ENCODE measurements around the gene IRS2.

DNA sequence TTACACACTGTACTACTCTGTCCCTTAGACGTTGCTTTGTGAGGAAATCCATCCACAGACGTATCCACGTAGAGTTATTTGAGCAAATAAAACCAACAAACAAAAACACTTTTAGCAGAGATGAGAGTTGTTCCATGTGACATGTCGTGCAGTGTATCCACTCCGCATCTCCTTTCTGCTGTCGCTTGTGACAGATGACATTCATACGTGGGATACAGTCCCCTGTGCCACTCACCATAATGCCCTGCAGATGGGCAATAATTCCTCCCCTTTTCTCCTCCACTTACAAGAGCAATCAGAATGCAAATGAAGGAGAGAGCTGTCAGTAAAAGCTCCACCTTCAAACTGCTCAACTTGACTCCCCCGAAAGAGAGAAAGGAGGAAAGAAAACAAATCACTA is 26.0 kb downstream of the IRS2 start:
- no peak for TF ChIP-seq POLR2AphosphoS5 (IDR thresholded peaks at IDR 0.05; ENCODE audit: low read depth, low read length)
- no peak for TF ChIP-seq FOXJ3 (CRISPR knock-in tag; IDR thresholded peaks at IDR 0.05)
- TF ChIP-seq, protein P1, sequence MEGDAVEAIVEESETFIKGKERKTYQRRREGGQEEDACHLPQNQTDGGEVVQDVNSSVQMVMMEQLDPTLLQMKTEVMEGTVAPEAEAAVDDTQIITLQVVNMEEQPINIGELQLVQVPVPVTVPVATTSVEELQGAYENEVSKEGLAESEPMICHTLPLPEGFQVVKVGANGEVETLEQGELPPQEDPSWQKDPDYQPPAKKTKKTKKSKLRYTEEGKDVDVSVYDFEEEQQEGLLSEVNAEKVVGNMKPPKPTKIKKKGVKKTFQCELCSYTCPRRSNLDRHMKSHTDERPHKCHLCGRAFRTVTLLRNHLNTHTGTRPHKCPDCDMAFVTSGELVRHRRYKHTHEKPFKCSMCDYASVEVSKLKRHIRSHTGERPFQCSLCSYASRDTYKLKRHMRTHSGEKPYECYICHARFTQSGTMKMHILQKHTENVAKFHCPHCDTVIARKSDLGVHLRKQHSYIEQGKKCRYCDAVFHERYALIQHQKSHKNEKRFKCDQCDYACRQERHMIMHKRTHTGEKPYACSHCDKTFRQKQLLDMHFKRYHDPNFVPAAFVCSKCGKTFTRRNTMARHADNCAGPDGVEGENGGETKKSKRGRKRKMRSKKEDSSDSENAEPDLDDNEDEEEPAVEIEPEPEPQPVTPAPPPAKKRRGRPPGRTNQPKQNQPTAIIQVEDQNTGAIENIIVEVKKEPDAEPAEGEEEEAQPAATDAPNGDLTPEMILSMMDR (IDR thresholded peaks at IDR 0.05): no peak
- no peak for TF ChIP-seq YY1 (IDR thresholded peaks at IDR 0.05; ENCODE audit: low read depth)
- TF ChIP-seq EZH2phosphoT487 (IDR thresholded peaks at IDR 0.05; ENCODE audit: borderline replicate concordance, low read depth): no peak

Measured in SK-N-SH (cell line).